Thyroid gland (tissue), 4 donors: Measurements from ENCODE around the gene MMP1.

Source experiments
- CTCF ChIP-seq, 6 experiments: fragments of 200-600 bp in 3 of 6; fragments of 450-650 bp in 3 of 6; sonication (generic) in 3 of 6; IDR thresholded peaks; one replicate each; pipeline ENCODE4 v1.5.1; 2016 to 2019; ENCODE audit warnings: antibody characterized with exemption in 6 of 6, mild to moderate bottlenecking in 2 of 6, inconsistent platforms in 1 of 6, moderate library complexity in 1 of 6
- POLR2A ChIP-seq, 2 donors: fragments of 450-650 bp; IDR thresholded peaks; one replicate each; pipeline ENCODE4 v1.6.1; 2017; ENCODE audit warnings: antibody characterized with exemption in 2 of 2, mild to moderate bottlenecking in 2 of 2, moderate library complexity in 1 of 2

- TF ChIP-seq CTCF (IDR thresholded peaks at IDR 0.05) (no peak), POLR2A (IDR thresholded peaks at IDR 0.05) (no peak)
Observed at GRCh38 chr11:102784380-102784779, 13.6 kb downstream of the MMP1 start.
